Neutrophil (primary cell): ENCODE data around the gene LRPPRC.

ENCODE experiments used
- H3K27ac ChIP-seq: fragments of 200-600 bp; sonication (generic); 2 replicates; pipeline ENCODE4 v1.5.1; 2016; ENCODE audit warnings: mild to moderate bottlenecking, moderate library complexity
- H3K27me3 ChIP-seq: fragments of 200-600 bp; sonication (generic); 2 replicates; pipeline ENCODE4 v1.6.0; 2016; ENCODE audit warnings: mild to moderate bottlenecking
- H3K36me3 ChIP-seq: fragments of 200-600 bp; sonication (generic); 2 replicates; pipeline ENCODE4 v1.5.1; 2017
- H3K4me1 ChIP-seq, 2 experiments: fragments of 200-600 bp in 1 of 2; sonication (generic) in 1 of 2; 1 replicate in 1 of 2; 2 replicates in 1 of 2; pipeline versions ENCODE4 v1.5.1 to v1.6.1; 2013 to 2016; ENCODE audit warnings: low read depth in 1 of 2, low read length in 1 of 2, mild to moderate bottlenecking in 1 of 2, moderate library complexity in 1 of 2; ENCODE audit not compliant: control insufficient read depth in 1 of 2, insufficient read depth in 1 of 2
- H3K4me3 ChIP-seq, 2 experiments: fragments of 200-600 bp in 1 of 2; sonication (generic) in 1 of 2; 1 replicate in 1 of 2; 2 replicates in 1 of 2; pipeline ENCODE4 v1.5.1; 2013 to 2016; ENCODE audit warnings: low read depth in 1 of 2, low read length in 1 of 2, mild to moderate bottlenecking in 1 of 2, moderate library complexity in 1 of 2
- H3K9me3 ChIP-seq: fragments of 200-600 bp; sonication (generic); 2 replicates; pipeline ENCODE4 v1.5.1; 2016
- CTCF ChIP-seq: fragments of 200-600 bp; sonication (generic); IDR thresholded peaks from 2 replicates; pipeline ENCODE4 v1.5.1; 2016; ENCODE audit warnings: antibody characterized with exemption

Gene LRPPRC

GRCh38 chr2:43977677-43978375, 18.0 kb downstream of the LRPPRC start:
- H3K4me3 ChIP-seq = no peak overlapping the region
- peaks cover 30% of the 10 kb centered on the region for H3K36me3 ChIP-seq
- H3K27me3 ChIP-seq = no peaks in the 10 kb centered on the region
- TF ChIP-seq CTCF = no peak
- no peaks in the 10 kb centered on the region for H3K4me1 ChIP-seq
- no peak overlapping the region for H3K27ac ChIP-seq
- no peaks in the 10 kb centered on the region for H3K9me3 ChIP-seq

- H3K4me3 ChIP-seq = no peak overlapping the region
- peaks cover 50% of the 10 kb centered on the region for H3K36me3 ChIP-seq
- TF ChIP-seq CTCF = no peak
- no peaks in the 10 kb centered on the region for H3K27me3 ChIP-seq
- no peaks in the 10 kb centered on the region for H3K9me3 ChIP-seq
- no peaks in the 10 kb centered on the region for H3K4me1 ChIP-seq
- no peak overlapping the region for H3K27ac ChIP-seq
Measured at GRCh38 chr2:43960921-43961320, 34.9 kb downstream of the LRPPRC start.

GRCh38 chr2:43958397-43959275, 37.2 kb downstream of the LRPPRC start:
- Histone ChIP-seq H3K27me3 (no peaks in the 10 kb centered on the region), H3K9me3 (no peaks in the 10 kb centered on the region), H3K36me3 (peaks cover 61% of the 10 kb centered on the region), H3K4me3 (no peak overlapping the region), H3K4me1 (no peaks in the 10 kb centered on the region), H3K27ac (no peak overlapping the region)
- no peak for TF ChIP-seq CTCF

GRCh38 chr2:43950383-43951008, 45.3 kb downstream of the LRPPRC start:
- peak; percentile 14 for TF ChIP-seq CTCF
- H3K9me3 ChIP-seq = no peaks in the 10 kb centered on the region
- no peaks in the 10 kb centered on the region for H3K4me1 ChIP-seq
- H3K27ac ChIP-seq = no peak overlapping the region
- peaks cover 38% of the 10 kb centered on the region for H3K36me3 ChIP-seq
- H3K4me3 ChIP-seq = no peak overlapping the region
- no peaks in the 10 kb centered on the region for H3K27me3 ChIP-seq

- Histone ChIP-seq H3K27me3 (no peaks in the 10 kb centered on the region), H3K4me1 (no peaks in the 10 kb centered on the region), H3K9me3 (no peaks in the 10 kb centered on the region), H3K4me3 (no peak overlapping the region), H3K27ac (no peak overlapping the region), H3K36me3 (peaks cover 48% of the 10 kb centered on the region)
- TF ChIP-seq CTCF = no peak
Measured at GRCh38 chr2:43948370-43948769, 47.4 kb downstream of the LRPPRC start.
